Cardiac septum (tissue), 1 donor: ENCODE data around the gene MS4A4E. TPM values are rescaled to one million over a fixed set of nuclear protein-coding genes. Genes with fewer than 3 reads are reported as not detected.
"Not testable (repeated sequence)": the region's sequence is repeated elsewhere in the genome, so short reads cannot be mapped to it uniquely, and the experiment has no call there.

Experiments used
- DNase-seq: peaks from one replicate; pipeline ENCODE4 v3.0.0-alpha.2; 2020; ENCODE audit warnings: low spot score
- intact Hi-C: fragments of 100-400 bp; cut with DNase I; formaldehyde crosslinking; loops from one replicate; pipeline ENCODE4 v1.14.0; 2022
- total RNA-seq: library from RNA; stranded (reverse); fragmentation: NEBNext Ultra II Directional; extraction: Animal tissue kit (Norgen Biotek cat#: 25700); gene quantifications from one replicate; pipeline ENCODE4 v1.2.1, GENCODE V29; 2021
- donor health status: DM: no; HTN: no; CAD: no.

Gene MS4A4E
- total RNA-seq, 1 donor from 2014 or later, result 0.62 TPM

- intact Hi-C loops, result no loop called here
- DNase-seq, result no peak
Measured at GRCh38 chr11:60230681-60231080, 12.3 kb downstream of the MS4A4E start.

GRCh38 chr11:60222141-60222540, 20.8 kb downstream of the MS4A4E start:
- DNase-seq, result no peak
- intact Hi-C loops, result no loop called here

GRCh38 chr11:60221692-60222091, 21.2 kb downstream of the MS4A4E start:
- intact Hi-C loops, result no loop called here
- no peak for DNase-seq

DNA sequence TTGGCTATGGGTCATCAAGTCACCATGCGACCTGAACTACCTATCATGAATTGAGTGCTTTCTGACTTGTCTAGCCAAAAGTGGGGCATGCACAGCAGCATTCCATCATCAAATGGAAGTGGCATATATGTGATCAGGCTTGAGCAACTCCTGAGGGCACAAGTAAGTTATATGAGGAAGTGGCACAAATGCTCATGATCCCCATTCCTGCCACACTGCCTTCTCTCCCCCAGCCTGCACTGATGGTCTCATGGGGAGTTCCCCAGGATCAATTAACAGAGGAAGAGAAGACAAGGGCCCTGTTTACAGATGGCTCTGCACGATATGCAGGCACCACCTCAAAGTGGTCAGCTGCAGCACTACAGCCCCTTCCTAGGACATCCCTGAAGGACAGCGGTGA, 21.8 kb downstream of the MS4A4E start:
- DNase-seq, result no peak
- intact Hi-C loops, result no loop called here

DNA sequence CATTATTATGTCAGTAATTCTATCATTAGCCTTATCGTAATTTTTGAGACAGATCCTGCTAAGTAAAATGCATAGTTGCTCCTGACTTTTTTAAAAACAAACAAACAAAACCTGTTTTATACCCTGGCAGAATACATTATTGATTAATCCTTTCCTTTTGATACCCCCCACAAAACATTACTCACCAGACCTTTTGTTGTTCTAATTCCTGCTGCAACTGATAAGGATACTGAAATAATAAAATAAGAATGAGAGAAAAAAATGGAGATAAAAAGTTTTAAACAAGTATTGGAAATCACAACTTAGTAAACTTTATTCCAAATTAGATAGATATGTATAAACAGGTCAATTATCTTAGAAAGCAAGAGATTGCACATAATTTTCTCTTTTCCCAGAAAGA, 28.6 kb downstream of the MS4A4E start:
- intact Hi-C loops, result no loop called here
- no peak for DNase-seq

- DNase-seq, result no peak
- intact Hi-C loops, result no loop called here
Measured at GRCh38 chr11:60211206-60211605, 31.7 kb downstream of the MS4A4E start.

DNA sequence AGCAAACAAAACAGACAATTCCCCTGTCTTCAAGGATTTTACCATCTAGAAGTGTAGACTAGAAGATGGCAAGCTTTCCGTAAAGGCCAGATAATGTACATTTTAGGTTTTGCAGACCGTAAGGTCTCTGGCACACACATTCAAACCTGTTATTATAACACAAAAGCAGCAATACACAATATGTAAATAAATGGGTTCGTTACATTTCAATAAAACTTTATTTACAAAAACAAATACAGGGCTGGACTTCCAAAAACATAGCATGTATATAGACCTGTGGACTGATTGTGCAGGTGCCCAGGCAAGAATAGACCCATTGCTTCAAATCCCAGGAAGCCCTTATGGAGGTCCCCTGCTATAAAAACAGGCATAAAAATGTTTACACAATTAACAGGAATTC, 33.0 kb downstream of the MS4A4E start:
- no peak for DNase-seq
- intact Hi-C loops, result no loop called here

DNA sequence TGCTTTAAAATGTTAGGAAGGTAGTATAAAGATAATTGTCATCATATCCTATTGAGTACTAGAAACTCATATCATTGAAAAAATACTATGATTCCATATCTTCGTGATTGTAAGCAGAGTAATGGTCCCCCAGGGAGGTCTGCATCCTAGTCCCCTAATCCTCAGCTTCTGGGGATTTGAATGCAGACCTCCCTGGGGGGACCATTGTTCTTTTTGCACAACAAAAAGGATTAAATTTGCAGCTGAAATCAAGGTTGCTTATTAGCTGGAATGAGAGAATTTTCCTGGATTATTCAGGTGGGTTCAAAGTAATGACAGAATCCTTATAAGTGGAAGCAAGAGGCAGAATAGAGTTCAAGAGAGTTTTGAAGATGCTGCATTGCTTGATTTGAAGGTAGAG, 34.0 kb downstream of the MS4A4E start:
- DNase-seq, result no peak
- intact Hi-C loops, result no loop called here

DNA sequence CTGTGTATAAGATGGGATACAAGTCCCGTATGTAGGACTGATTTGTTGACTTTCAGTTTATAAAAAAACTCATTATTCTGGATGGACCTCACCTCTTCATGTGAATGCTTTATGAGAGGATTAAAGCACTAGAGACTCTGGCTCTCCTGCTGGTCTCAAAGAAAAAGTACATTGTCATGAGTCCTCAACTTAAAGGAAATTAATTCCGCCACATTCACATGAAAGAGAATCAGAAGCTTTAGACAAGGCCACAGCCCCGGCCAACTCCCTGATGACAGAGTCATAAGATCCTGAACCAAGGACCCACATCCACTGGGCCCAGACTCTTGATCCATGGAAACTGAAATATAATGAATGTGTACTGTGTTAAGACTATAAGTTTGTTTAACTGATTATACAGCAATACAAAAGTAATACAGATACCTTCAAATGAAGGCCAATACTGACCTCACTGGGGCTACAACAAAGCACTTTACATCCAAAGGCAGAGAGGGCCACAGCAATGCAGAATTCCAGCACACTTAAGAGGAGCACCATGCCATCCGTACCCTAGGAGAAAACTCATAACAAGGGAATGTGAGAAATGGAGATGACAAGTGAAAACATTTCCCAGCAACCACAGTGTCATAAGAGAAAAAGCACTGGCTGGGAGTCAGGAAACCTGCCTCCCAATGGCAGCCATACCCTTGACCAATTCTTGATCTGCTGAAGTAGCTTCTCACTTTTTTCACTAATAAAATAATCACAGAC, 34.6 kb downstream of the MS4A4E start:
- intact Hi-C loops, result no loop called here

GRCh38 chr11:60206616-60207015, 36.3 kb downstream of the MS4A4E start:
- no peak for DNase-seq

More for the DNA sequence above, 34.6 kb downstream of the MS4A4E start:
- DNase-seq, result no peak

GRCh38 chr11:60204922-60205321, 38.0 kb downstream of the MS4A4E start:
- no peak for DNase-seq
- intact Hi-C loops, result no loop called here

More at GRCh38 chr11:60206616-60207015, 36.3 kb downstream of the MS4A4E start:
- intact Hi-C loops, result no loop called here

DNA sequence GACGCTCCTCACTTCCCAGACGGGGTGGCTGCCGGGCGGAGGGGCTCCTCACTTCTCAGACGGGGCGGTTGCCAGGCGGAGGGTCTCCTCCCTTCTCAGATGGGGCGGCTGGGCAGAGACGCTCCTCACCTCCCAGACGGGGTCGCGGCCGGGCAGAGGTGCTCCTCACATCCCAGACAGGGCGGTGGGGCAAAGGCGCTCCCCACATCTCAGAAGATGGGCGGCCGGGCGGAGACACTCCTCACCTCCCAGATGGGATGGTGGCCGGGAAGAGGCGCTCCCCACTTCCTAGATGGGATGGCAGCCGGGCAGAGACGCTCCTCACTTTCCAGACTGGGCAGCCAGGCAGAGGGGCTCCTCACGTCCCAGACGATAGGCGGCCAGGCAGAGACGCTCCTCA, 41.6 kb downstream of the MS4A4E start:
- DNase-seq, intact Hi-C loops: not testable (repeated sequence)

- intact Hi-C loops, result no loop called here
- DNase-seq, result no peak
Measured at GRCh38 chr11:60197442-60197841, 45.5 kb downstream of the MS4A4E start.

GRCh38 chr11:60195923-60196368, 47.0 kb downstream of the MS4A4E start:
- intact Hi-C loops, result no loop called here
- no peak for DNase-seq

DNA sequence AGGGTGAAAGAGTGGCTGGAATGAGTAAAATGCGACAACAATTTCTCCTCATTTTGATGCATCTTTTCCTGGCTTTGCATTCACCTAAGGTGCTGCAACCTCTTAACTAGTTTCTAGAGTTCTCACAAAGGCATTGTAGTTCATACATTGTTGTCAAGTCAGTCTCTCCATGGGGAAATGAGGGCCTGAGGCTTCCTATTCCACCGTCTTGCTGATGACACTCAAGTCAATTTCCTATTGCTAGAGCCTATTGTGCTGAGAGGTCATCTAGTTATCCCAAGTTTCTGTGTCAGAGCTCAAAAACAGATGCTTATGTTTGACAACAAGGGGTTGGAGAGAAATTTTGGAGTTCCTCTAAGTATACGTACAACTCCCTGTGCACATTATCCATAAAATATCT, 48.4 kb downstream of the MS4A4E start:
- no peak for DNase-seq
- intact Hi-C loops, result no loop called here

- intact Hi-C loops, result loop anchor here (2.0 kb wide), 1 partner anchor 371 kb away; no protein-coding TSS in a partner anchor
- DNase-seq, result no peak
Measured at GRCh38 chr11:60193687-60194433, 49.1 kb downstream of the MS4A4E start.

- not testable (repeated sequence) for DNase-seq
- intact Hi-C loops, result loop anchor here (2.0 kb wide), 1 partner anchor 370 kb away; no protein-coding TSS in a partner anchor
Measured at GRCh38 chr11:60192564-60192963, 50.4 kb downstream of the MS4A4E start.

DNA sequence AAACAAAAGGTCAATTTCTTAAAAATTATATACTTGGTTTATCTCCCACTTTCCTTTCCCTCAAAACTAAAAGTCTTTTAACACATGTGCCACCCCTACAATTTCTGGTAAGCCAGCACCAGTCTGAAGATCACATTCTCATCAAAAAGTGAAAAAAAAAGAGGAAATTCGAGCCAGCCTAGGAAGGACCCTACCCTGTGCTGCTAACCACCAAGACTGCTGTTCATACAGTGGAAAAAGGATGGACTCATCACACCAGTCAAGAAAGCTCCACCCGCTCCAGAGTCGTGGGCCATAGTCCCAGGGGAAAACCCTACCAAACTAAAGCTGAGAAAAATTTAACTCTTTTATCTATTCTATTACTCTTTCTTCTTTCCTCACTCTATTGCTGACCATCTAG, 54.5 kb downstream of the MS4A4E start:
- DNase-seq, intact Hi-C loops: not testable (repeated sequence)

DNA sequence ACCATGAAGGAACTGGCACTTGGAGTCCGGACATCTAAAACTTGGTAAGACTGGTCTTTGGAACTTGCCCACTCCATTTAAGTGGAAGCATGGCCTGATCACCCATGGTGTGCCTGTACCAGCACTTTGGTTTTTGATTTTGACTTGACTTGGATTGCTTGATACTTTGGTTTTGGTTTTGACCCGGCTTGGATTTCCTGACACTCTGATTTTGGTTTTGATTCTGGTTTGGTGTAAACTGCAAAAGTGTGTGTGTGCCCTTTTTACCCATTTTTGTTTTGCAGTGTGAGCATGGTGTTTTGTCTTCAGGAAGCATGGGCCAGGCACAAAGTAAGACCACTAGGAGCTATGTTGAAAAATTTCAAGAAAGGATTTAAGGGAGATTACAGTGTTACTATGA, 56.8 kb downstream of the MS4A4E start:
- intact Hi-C loops, DNase-seq: not testable (repeated sequence)

GRCh38 chr11:60185512-60185827, 57.5 kb downstream of the MS4A4E start:
- DNase-seq, intact Hi-C loops: not testable (repeated sequence)
